DOHH2 (cell line): Measurements from ENCODE around the gene SEMG1.

Source experiments
- H3F3A ChIP-seq: fragments of 200-600 bp; sonication (generic), shearing (Covaris generic); 2 replicates; pipeline ENCODE4 v1.6.0; 2016; ENCODE audit warnings: antibody characterized with exemption, mild to moderate bottlenecking; ENCODE audit not compliant: control insufficient read depth, insufficient read depth
- H3K27ac ChIP-seq: fragments of 200-600 bp; sonication (generic); 2 replicates; pipeline ENCODE4 v1.5.1; 2014; ENCODE audit warnings: low read depth, mild to moderate bottlenecking, low read length, moderate library complexity
- H3K27me3 ChIP-seq: fragments of 200-600 bp; sonication (generic); 2 replicates; pipeline ENCODE4 v1.6.1; 2014; ENCODE audit warnings: mild to moderate bottlenecking, low read length, mixed read lengths; ENCODE audit not compliant: control insufficient read depth
- H3K36me3 ChIP-seq: fragments of 200-600 bp; sonication (generic); 2 replicates; pipeline ENCODE4 v1.6.1; 2014; ENCODE audit warnings: mild to moderate bottlenecking, low read length, moderate library complexity, mixed read lengths; ENCODE audit not compliant: control insufficient read depth
- H3K4me1 ChIP-seq: fragments of 200-600 bp; sonication (generic); 2 replicates; pipeline ENCODE4 v1.6.1; 2014; ENCODE audit warnings: mild to moderate bottlenecking, low read length, mixed read lengths; ENCODE audit not compliant: control insufficient read depth
- H3K4me2 ChIP-seq: fragments of 200-600 bp; sonication (generic); 2 replicates; pipeline ENCODE4 v1.6.0; 2014; ENCODE audit warnings: mild to moderate bottlenecking, low read length, moderate library complexity
- H3K4me3 ChIP-seq: fragments of 200-600 bp; sonication (generic); 2 replicates; pipeline ENCODE4 v1.5.1; 2014; ENCODE audit warnings: mild to moderate bottlenecking, low read length, mixed read lengths
- H3K79me2 ChIP-seq: fragments of 200-600 bp; sonication (generic); 2 replicates; pipeline ENCODE4 v1.6.1; 2014; ENCODE audit warnings: mild to moderate bottlenecking, low read length, mixed read lengths; ENCODE audit not compliant: control insufficient read depth
- H3K9me2 ChIP-seq: fragments of 200-600 bp; sonication (generic); replicated peaks from 2 replicates; pipeline ENCODE4 v1.6.1; 2014; ENCODE audit warnings: mild to moderate bottlenecking, low read length, mixed read lengths; ENCODE audit not compliant: control insufficient read depth
- H3K9me3 ChIP-seq: fragments of 200-600 bp; sonication (generic); 2 replicates; pipeline ENCODE4 v1.6.1; 2014; ENCODE audit warnings: antibody characterized with exemption, low read length, mixed read lengths; ENCODE audit not compliant: control insufficient read depth, insufficient read depth
- H4K20me1 ChIP-seq: fragments of 200-600 bp; sonication (generic); 2 replicates; pipeline ENCODE4 v1.6.0; 2014; ENCODE audit warnings: low read depth, mild to moderate bottlenecking, antibody characterized with exemption, low read length, moderate library complexity; ENCODE audit not compliant: control insufficient read depth, insufficient read depth
- CTCF ChIP-seq: fragments of 200-600 bp; sonication (generic); IDR thresholded peaks from one replicate; pipeline ENCODE4 v1.5.1; 2014; ENCODE audit warnings: antibody characterized with exemption, mild to moderate bottlenecking, low read depth, low read length; ENCODE audit not compliant: poor library complexity, severe bottlenecking
- EZH2phosphoT487 ChIP-seq: fragments of 200-600 bp; sonication (generic); IDR thresholded peaks from 2 replicates; pipeline ENCODE4 v1.6.1; 2017; ENCODE audit warnings: borderline replicate concordance, mild to moderate bottlenecking, antibody characterized with exemption, low read length, moderate library complexity, mixed read lengths

Gene SEMG1

GRCh38 chr20:45218124-45218523 lies 11.3 kb downstream of the SEMG1 start:
- no peak for TF ChIP-seq EZH2phosphoT487
- no peak for TF ChIP-seq CTCF
- peaks cover 7% of the 10 kb centered on the region; the same call in 1 of the 2 replicates for H3K27me3 ChIP-seq
- H3K4me2 ChIP-seq, result no peak overlapping the region
- no peaks in the 10 kb centered on the region for H3K36me3 ChIP-seq
- H4K20me1 ChIP-seq, result no peaks in the 10 kb centered on the region
- no peaks in the 10 kb centered on the region for H3K9me3 ChIP-seq
- no peak overlapping the region for H3K4me3 ChIP-seq
- H3K4me1 ChIP-seq, result no peaks in the 10 kb centered on the region
- no peaks in the 10 kb centered on the region for H3F3A ChIP-seq
- H3K9me2 ChIP-seq, result no peaks in the 10 kb centered on the region
- H3K27ac ChIP-seq, result no peak overlapping the region
- no peaks in the 10 kb centered on the region for H3K79me2 ChIP-seq

GRCh38 chr20:45218636-45219035 lies 11.8 kb downstream of the SEMG1 start:
- Histone ChIP-seq H4K20me1 (no peaks in the 10 kb centered on the region), H3F3A (no peaks in the 10 kb centered on the region), H3K4me1 (no peaks in the 10 kb centered on the region), H3K4me3 (no peak overlapping the region), H3K27me3 (peaks cover 5% of the 10 kb centered on the region; the same call in 1 of the 2 replicates), H3K27ac (no peak overlapping the region), H3K79me2 (no peaks in the 10 kb centered on the region), H3K4me2 (no peak overlapping the region), H3K9me3 (no peaks in the 10 kb centered on the region), H3K36me3 (no peaks in the 10 kb centered on the region), H3K9me2 (no peaks in the 10 kb centered on the region)
- TF ChIP-seq EZH2phosphoT487 (no peak), CTCF (no peak)

- H3F3A ChIP-seq, result no peaks in the 10 kb centered on the region
- no peak within 1 kb of the TSS for H3K4me3 ChIP-seq
- no peak within 1 kb of the TSS for H3K27ac ChIP-seq
- no peak for TF ChIP-seq CTCF
- no peak for TF ChIP-seq EZH2phosphoT487
- H3K4me2 ChIP-seq, result no peak within 1 kb of the TSS
- H3K4me1 ChIP-seq, result no peaks in the 10 kb centered on the region
- H3K27me3 ChIP-seq, result peaks cover 5% of the 10 kb centered on the region; the same call in 1 of the 2 replicates
- H3K9me3 ChIP-seq, result no peaks in the 10 kb centered on the region
- no peaks in the 10 kb centered on the region for H3K36me3 ChIP-seq
- H3K9me2 ChIP-seq, result no peaks in the 10 kb centered on the region
- no peaks in the 10 kb centered on the region for H3K79me2 ChIP-seq
- no peaks in the 10 kb centered on the region for H4K20me1 ChIP-seq
Measured at GRCh38 chr20:45221076-45221475, 14.2 kb downstream of the SEMG1 start, which contains the start of gene SEMG2. TSS of gene SEMG2 (plus strand) at chr20:45221373. CDS start at chr20:45221390, 17 bp downstream.

GRCh38 chr20:45223136-45223535 lies 16.3 kb downstream of the SEMG1 start:
- TF ChIP-seq EZH2phosphoT487 (no peak), CTCF (no peak)
- Histone ChIP-seq H4K20me1 (no peaks in the 10 kb centered on the region), H3K9me2 (no peaks in the 10 kb centered on the region), H3K4me2 (no peak overlapping the region), H3K27me3 (peaks cover 5% of the 10 kb centered on the region; the same call in 1 of the 2 replicates), H3K9me3 (no peaks in the 10 kb centered on the region), H3K27ac (no peak overlapping the region), H3K79me2 (no peaks in the 10 kb centered on the region), H3K36me3 (no peaks in the 10 kb centered on the region), H3K4me3 (no peak overlapping the region), H3K4me1 (no peaks in the 10 kb centered on the region), H3F3A (no peaks in the 10 kb centered on the region)
